HEK293 (cell line): ENCODE results near the gene KLHL22.

Source experiments
- CTCF ChIA-PET: fragments of 350-600 bp; formaldehyde crosslinking; extraction: SDS; loops from one replicate; lab custom pipeline; 2021; ENCODE audit warnings: antibody characterized with exemption; lab: Yijun Ruan, JAX
- POLR2A ChIA-PET: fragments of 300-600 bp; formaldehyde crosslinking; extraction: SDS; loops from one replicate; lab custom pipeline; 2020; ENCODE audit warnings: antibody characterized with exemption, inconsistent platforms; lab: Yijun Ruan, JAX
- H3K27ac ChIP-seq: fragments of 200-500 bp; sonication (Bioruptor generic); 2 replicates; pipeline ENCODE4 v1.5.1; 2014; ENCODE audit warnings: low read depth, low read length, control low read depth, inconsistent platforms; ENCODE audit errors: extremely low read depth
- H3K36me3 ChIP-seq, 2 experiments: fragments of 200-500 bp in 1 of 2; sonication (Bioruptor generic) in 1 of 2; 1 replicate in 1 of 2; 2 replicates in 1 of 2; pipeline ENCODE4 v1.5.1; 2014 to 2017; ENCODE audit warnings: inconsistent platforms in 2 of 2, low read length in 2 of 2; ENCODE audit not compliant: control insufficient read depth in 2 of 2, insufficient read depth in 1 of 2
- H3K4me1 ChIP-seq: fragments of 200-500 bp; sonication (Bioruptor generic); 2 replicates; pipeline ENCODE4 v1.5.1; 2014; ENCODE audit warnings: mild to moderate bottlenecking, low read length, inconsistent platforms; ENCODE audit not compliant: control insufficient read depth, insufficient read depth
- H3K4me3 ChIP-seq: 2 replicates; pipeline ENCODE4 v1.5.1; 2011; ENCODE audit warnings: low read depth, mild to moderate bottlenecking, control low read depth, low read length, moderate library complexity
- H3K9me3 ChIP-seq: fragments of 200-500 bp; sonication (Bioruptor generic); 2 replicates; pipeline ENCODE4 v1.5.1; 2014; ENCODE audit warnings: low read depth, low read length, inconsistent platforms; ENCODE audit not compliant: control insufficient read depth, insufficient read depth
- EGR2 ChIP-seq: fragments of 450-650 bp; formaldehyde crosslinking; IDR thresholded peaks from 2 replicates; pipeline ENCODE4 v1.5.1; 2016; ENCODE audit warnings: low read depth, missing biosample characterization, missing genetic modification characterization
- HOXC10 ChIP-seq: sonication (generic); formaldehyde crosslinking; IDR thresholded peaks from 2 replicates; pipeline ENCODE4 v1.8.1; 2023; ENCODE audit warnings: mild to moderate bottlenecking, missing genetic modification reagents
- MYNN ChIP-seq: fragments of 450-650 bp; formaldehyde crosslinking; IDR thresholded peaks from 2 replicates; pipeline ENCODE4 v1.5.1; 2016; ENCODE audit warnings: missing biosample characterization, missing genetic modification characterization, borderline replicate concordance
- PATZ1 ChIP-seq: fragments of 450-650 bp; formaldehyde crosslinking; IDR thresholded peaks from 2 replicates; pipeline ENCODE4 v1.5.1; 2016; ENCODE audit warnings: missing biosample characterization, missing genetic modification characterization
- PRDM2 ChIP-seq: fragments of 450-650 bp; formaldehyde crosslinking; IDR thresholded peaks from 2 replicates; pipeline ENCODE4 v1.5.1; 2016; ENCODE audit warnings: missing biosample characterization, missing genetic modification characterization, borderline replicate concordance
- ZBTB10 ChIP-seq: fragments of 450-650 bp; formaldehyde crosslinking; IDR thresholded peaks from 2 replicates; pipeline ENCODE4 v1.5.1; 2016; ENCODE audit warnings: missing biosample characterization, missing genetic modification characterization
- ZBTB48 ChIP-seq: fragments of 450-650 bp; formaldehyde crosslinking; IDR thresholded peaks from 2 replicates; pipeline ENCODE4 v1.5.1; 2016; ENCODE audit warnings: missing biosample characterization, missing genetic modification characterization
- ZBTB49 ChIP-seq: fragments of 450-650 bp; formaldehyde crosslinking; IDR thresholded peaks from 2 replicates; pipeline ENCODE4 v1.5.1; 2016; ENCODE audit warnings: missing biosample characterization, missing genetic modification characterization, low read depth
- ZNF114 ChIP-seq: fragments of 450-650 bp; formaldehyde crosslinking; IDR thresholded peaks from 2 replicates; pipeline ENCODE4 v1.5.0; 2017; ENCODE audit warnings: missing biosample characterization, missing genetic modification characterization
- ZNF121 ChIP-seq: fragments of 450-650 bp; formaldehyde crosslinking; IDR thresholded peaks from 2 replicates; pipeline ENCODE4 v1.5.1; 2016; ENCODE audit warnings: missing biosample characterization, missing genetic modification characterization
- ZNF24 ChIP-seq: fragments of 450-650 bp; formaldehyde crosslinking; IDR thresholded peaks from 2 replicates; pipeline ENCODE4 v1.5.1; 2016; ENCODE audit warnings: missing biosample characterization, missing genetic modification characterization
- ZNF248 ChIP-seq: fragments of 450-650 bp; formaldehyde crosslinking; IDR thresholded peaks from 2 replicates; pipeline ENCODE4 v1.5.1; 2017; ENCODE audit warnings: missing biosample characterization, missing genetic modification characterization
- ZNF335 ChIP-seq: fragments of 450-650 bp; formaldehyde crosslinking; conservative IDR thresholded peaks from 2 replicates; pipeline ENCODE4 v1.5.1; 2016; ENCODE audit warnings: missing biosample characterization, missing genetic modification characterization
- ZNF488 ChIP-seq: fragments of 450-650 bp; formaldehyde crosslinking; IDR thresholded peaks from 2 replicates; pipeline ENCODE4 v1.5.1; 2016; ENCODE audit warnings: missing biosample characterization, missing genetic modification characterization
- ZNF558 ChIP-seq: fragments of 450-650 bp; formaldehyde crosslinking; IDR thresholded peaks from 2 replicates; pipeline ENCODE4 v1.5.1; 2016; ENCODE audit warnings: missing biosample characterization, missing genetic modification characterization
- ZNF610 ChIP-seq: fragments of 450-650 bp; formaldehyde crosslinking; IDR thresholded peaks from 2 replicates; pipeline ENCODE4 v1.5.1; 2016; ENCODE audit warnings: missing biosample characterization, missing genetic modification characterization, borderline replicate concordance
- ZNF654 ChIP-seq: fragments of 450-650 bp; formaldehyde crosslinking; IDR thresholded peaks from 2 replicates; pipeline ENCODE4 v1.5.1; 2016; ENCODE audit warnings: low read depth, missing biosample characterization, missing genetic modification characterization
- ZNF707 ChIP-seq: fragments of 450-650 bp; formaldehyde crosslinking; IDR thresholded peaks from 2 replicates; pipeline ENCODE4 v1.5.1; 2016; ENCODE audit warnings: missing biosample characterization, missing genetic modification characterization
- ZNF792 ChIP-seq: fragments of 450-650 bp; formaldehyde crosslinking; IDR thresholded peaks from 2 replicates; pipeline ENCODE4 v1.5.1; 2016; ENCODE audit warnings: missing biosample characterization, missing genetic modification characterization
- ZNF830 ChIP-seq: fragments of 450-650 bp; IDR thresholded peaks from 2 replicates; pipeline ENCODE4 v1.5.0; 2018; ENCODE audit warnings: missing biosample characterization, missing genetic modification characterization, low read depth, mild to moderate bottlenecking, moderate library complexity

The KLHL22 gene

GRCh38 chr22:20450551-20450906 is 45.1 kb downstream of the KLHL22 start:
- Histone ChIP-seq H3K27ac (no peak overlapping the region), H3K36me3 (peaks cover 3 to 65% of the 10 kb centered on the region in 2 experiments; a peak in 2 of 3 replicates), H3K4me1 (no peaks in the 10 kb centered on the region), H3K4me3 (no peak overlapping the region), H3K9me3 (no peaks in the 10 kb centered on the region)
- ChIA-PET POLR2A (no interaction called here), CTCF (interaction anchor here (0.6 to 10.0 kb wide), 2 partner anchors 10 to 33 kb away, joined by 3 to 133 read pairs; no protein-coding TSS in a partner anchor)
- TF ChIP-seq ZNF558 = no peak
- TF ChIP-seq ZNF488 (tag by site-specific recombination) = no peak
- TF ChIP-seq ZNF654 (tag by site-specific recombination) = no peak
- no peak for TF ChIP-seq ZNF335 (tag by site-specific recombination)
- no peak for TF ChIP-seq ZNF114 (tag by site-specific recombination)
- no peak for TF ChIP-seq MYNN (tag by site-specific recombination)
- TF ChIP-seq ZNF830 (tag by site-specific recombination) = no peak
- no peak for TF ChIP-seq EGR2

- Histone ChIP-seq H3K9me3 (no peaks in the 10 kb centered on the region), H3K4me1 (no peaks in the 10 kb centered on the region), H3K4me3 (no peak overlapping the region), H3K36me3 (peaks cover 9 to 62% of the 10 kb centered on the region in 2 experiments; a peak in 2 of 3 replicates), H3K27ac (no peak overlapping the region)
- POLR2A ChIA-PET = no interaction called here
- CTCF ChIA-PET = interaction anchor here (0.6 to 10.0 kb wide), 2 partner anchors 9 to 32 kb away, joined by 3 to 133 read pairs; no protein-coding TSS in a partner anchor
- TF ChIP-seq ZBTB10 (tag by site-specific recombination) = no peak
- no peak for TF ChIP-seq PRDM2 (tag by site-specific recombination)
- TF ChIP-seq ZNF610 (tag by site-specific recombination) = no peak
- TF ChIP-seq ZNF24 (tag by site-specific recombination) = no peak
- TF ChIP-seq ZNF707 (tag by site-specific recombination) = no peak
- TF ChIP-seq ZNF792 (tag by site-specific recombination) = no peak
- no peak for TF ChIP-seq HOXC10
- no peak for TF ChIP-seq ZNF558
- no peak for TF ChIP-seq ZNF248
- TF ChIP-seq PATZ1 = no peak
- no peak for TF ChIP-seq ZBTB49 (tag by site-specific recombination)
- TF ChIP-seq ZNF121 (tag by site-specific recombination) = no peak
- no peak for TF ChIP-seq ZBTB48
These were observed 45.6 kb downstream of the KLHL22 start for GRCh38 chr22:20449819-20450550.
